AG04450 (cell line): ENCODE data around the gene WDR27. TPM values are rescaled to one million over a fixed set of nuclear protein-coding genes. Genes with fewer than 3 reads are reported as not detected.

ENCODE experiments used
- CTCF ChIA-PET: fragments of 300-600, 350-600 bp; formaldehyde crosslinking; extraction: SDS; loops from one replicate; lab custom pipeline; 2022; ENCODE audit warnings: antibody characterized with exemption, inconsistent platforms; lab: Charles Lee
- POLR2A ChIA-PET: fragments of 350-600 bp; formaldehyde crosslinking; extraction: SDS; loops from one replicate; lab custom pipeline; 2021; ENCODE audit warnings: antibody characterized with exemption, inconsistent platforms; lab: Yijun Ruan, JAX
- DNase-seq: peaks from one replicate; pipeline ENCODE4 v3.0.0-alpha.2; 2011; ENCODE audit warnings: low read depth, low spot score
- H3K27ac ChIP-seq: one replicate; pipeline ENCODE4 v1.5.1; 2012; ENCODE audit warnings: low read depth, low read length, control low read depth
- H3K27me3 ChIP-seq: one replicate; pipeline ENCODE4 v1.6.0; 2012; ENCODE audit warnings: low read length; ENCODE audit not compliant: control insufficient read depth, insufficient read depth
- H3K4me3 ChIP-seq: 2 replicates; pipeline ENCODE4 v1.5.1; 2011; ENCODE audit warnings: mild to moderate bottlenecking, low read depth, low read length, control low read depth
- H3K9me3 ChIP-seq: 2 replicates; pipeline ENCODE4 v1.5.1; 2012; ENCODE audit warnings: low read length; ENCODE audit not compliant: control insufficient read depth, insufficient read depth
- polyA plus RNA-seq: library from polyadenylated mRNA; depleted of rRNA; stranded (reverse); fragments of >200 nt; gene quantifications from 2 replicates; pipeline ENCODE4 v1.2.3, GENCODE V29; 2011; rRNA removed
- TF ChIP-seq, protein P1 (sequence below): IDR thresholded peaks from 2 replicates; pipeline ENCODE4 v1.5.1; 2011; ENCODE audit warnings: low read depth, low read length, control low read depth, inconsistent platforms

WDR27 gene
- polyA plus RNA-seq, 1 experiment: 20.5 TPM

DNA sequence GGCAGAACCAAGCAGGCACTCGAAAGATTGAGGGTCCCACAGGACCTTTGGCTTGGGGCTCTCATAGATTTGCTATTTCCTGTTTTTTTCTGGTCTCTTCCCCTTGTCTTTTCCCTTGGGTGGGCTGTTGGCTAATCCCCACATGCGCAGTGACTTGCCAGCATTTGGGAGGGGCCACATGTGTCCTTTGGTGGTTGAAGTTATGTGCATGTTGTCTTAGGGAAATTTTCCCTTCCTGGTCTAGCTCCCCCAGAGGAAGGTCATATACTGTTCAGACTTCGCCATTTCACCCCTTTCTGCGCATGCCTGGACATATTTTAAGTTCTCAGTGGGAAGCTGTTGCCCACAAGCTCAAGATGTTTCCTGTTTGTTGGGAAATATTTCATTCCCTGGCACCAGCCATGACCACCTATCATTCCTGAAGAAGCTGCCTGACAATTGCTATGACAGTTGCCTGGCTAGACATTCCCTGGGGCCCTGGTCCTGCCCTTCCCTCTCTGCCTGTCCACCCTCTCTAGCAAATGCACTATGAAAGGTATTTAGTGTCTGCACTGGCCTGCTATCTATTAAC is 292.0 kb downstream of the WDR27 start:
- peaks cover 6% of the 10 kb centered on the region for H3K9me3 ChIP-seq
- H3K27ac ChIP-seq: no peak overlapping the region
- POLR2A ChIA-PET: no interaction called here
- no peak overlapping the region for H3K4me3 ChIP-seq
- CTCF ChIA-PET: interaction anchor here (0.8 to 2.1 kb wide), 2 partner anchors 8 to 11 kb away, joined by 3 to 8 read pairs; no protein-coding TSS in a partner anchor
- no peak for DNase-seq
- TF ChIP-seq, protein P1, sequence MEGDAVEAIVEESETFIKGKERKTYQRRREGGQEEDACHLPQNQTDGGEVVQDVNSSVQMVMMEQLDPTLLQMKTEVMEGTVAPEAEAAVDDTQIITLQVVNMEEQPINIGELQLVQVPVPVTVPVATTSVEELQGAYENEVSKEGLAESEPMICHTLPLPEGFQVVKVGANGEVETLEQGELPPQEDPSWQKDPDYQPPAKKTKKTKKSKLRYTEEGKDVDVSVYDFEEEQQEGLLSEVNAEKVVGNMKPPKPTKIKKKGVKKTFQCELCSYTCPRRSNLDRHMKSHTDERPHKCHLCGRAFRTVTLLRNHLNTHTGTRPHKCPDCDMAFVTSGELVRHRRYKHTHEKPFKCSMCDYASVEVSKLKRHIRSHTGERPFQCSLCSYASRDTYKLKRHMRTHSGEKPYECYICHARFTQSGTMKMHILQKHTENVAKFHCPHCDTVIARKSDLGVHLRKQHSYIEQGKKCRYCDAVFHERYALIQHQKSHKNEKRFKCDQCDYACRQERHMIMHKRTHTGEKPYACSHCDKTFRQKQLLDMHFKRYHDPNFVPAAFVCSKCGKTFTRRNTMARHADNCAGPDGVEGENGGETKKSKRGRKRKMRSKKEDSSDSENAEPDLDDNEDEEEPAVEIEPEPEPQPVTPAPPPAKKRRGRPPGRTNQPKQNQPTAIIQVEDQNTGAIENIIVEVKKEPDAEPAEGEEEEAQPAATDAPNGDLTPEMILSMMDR: no peak
- no peaks in the 10 kb centered on the region for H3K27me3 ChIP-seq

DNA sequence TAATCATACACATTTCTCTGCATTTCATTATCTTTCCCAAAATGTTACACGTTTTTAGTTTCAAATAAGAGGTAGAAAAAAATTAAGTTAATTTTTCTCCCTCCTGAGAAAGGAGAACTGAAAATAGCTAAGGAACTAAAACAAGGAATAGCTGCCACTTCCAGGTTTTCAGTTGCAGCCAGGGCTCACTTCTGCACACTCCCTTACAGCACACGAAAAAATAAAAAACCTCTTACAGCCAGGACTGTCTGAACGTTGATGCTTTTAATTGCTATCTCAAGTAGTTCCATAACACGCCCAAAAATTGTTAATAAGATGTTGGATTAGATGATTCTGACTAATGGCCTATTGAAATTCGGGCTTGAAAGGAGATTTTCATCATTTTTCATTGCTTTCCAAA is 294.5 kb downstream of the WDR27 start:
- POLR2A ChIA-PET: no interaction called here
- Histone ChIP-seq H3K27me3 (no peaks in the 10 kb centered on the region), H3K27ac (no peak overlapping the region), H3K9me3 (peaks cover 6% of the 10 kb centered on the region), H3K4me3 (no peak overlapping the region)
- DNase-seq: no peak
- CTCF ChIA-PET: interaction anchor here (1.7 kb wide), 1 partner anchor 13 kb away, joined by 6 read pairs; no protein-coding TSS in a partner anchor
- TF ChIP-seq, protein P1: no peak

Other genes starting within 250 kb of the WDR27 start
- gene C6orf120, start 97 bp upstream of the WDR27 start, polyA plus RNA-seq: 32.8 and 35.9 TPM in 2 replicates
- gene PHF10, start 22.5 kb upstream of the WDR27 start, polyA plus RNA-seq: 21.6 and 25.9 TPM in 2 replicates
- 0.46 and 0.64 TPM in 2 replicates for gene DYNLT2, start 49.5 kb upstream of the WDR27 start, polyA plus RNA-seq
- 24.8 and 26.8 TPM in 2 replicates for gene ERMARD, start 49.6 kb upstream of the WDR27 start, polyA plus RNA-seq